GM21529 (cell line): Measurements from ENCODE around the gene MIER2.

Experiments used
- ATAC-seq: cut with Tn5 transposase; IDR thresholded peaks from one replicate; pipeline ENCODE4 v1.9.1; 2021; ENCODE audit not compliant: unreplicated experiment

The MIER2 gene

GRCh38 chr19:378706-379105 is 34.1 kb upstream of the MIER2 start:
- no peak for ATAC-seq

- ATAC-seq = no peak
Observed at GRCh38 chr19:377801-378581, 33.4 kb upstream of the MIER2 start.

- ATAC-seq = no peak
Observed at GRCh38 chr19:376111-376470, 31.5 kb upstream of the MIER2 start.

GRCh38 chr19:375395-376110 is 31.0 kb upstream of the MIER2 start:
- ATAC-seq = no peak

- ATAC-seq = no peak
Observed at GRCh38 chr19:374886-375235, 30.3 kb upstream of the MIER2 start.

- no peak for ATAC-seq
Observed at GRCh38 chr19:374183-374885, 29.7 kb upstream of the MIER2 start.

- ATAC-seq = no peak
Observed at GRCh38 chr19:373391-374182, 29.0 kb upstream of the MIER2 start.

- ATAC-seq = no peak
Observed at GRCh38 chr19:372306-372890, 27.8 kb upstream of the MIER2 start.

GRCh38 chr19:371501-372168 is 27.0 kb upstream of the MIER2 start:
- no peak for ATAC-seq

- no peak for ATAC-seq
Observed at GRCh38 chr19:370641-371330, 26.2 kb upstream of the MIER2 start.

GRCh38 chr19:369876-370275 is 25.3 kb upstream of the MIER2 start:
- no peak for ATAC-seq

- no peak for ATAC-seq
Observed at GRCh38 chr19:369256-369655, 24.7 kb upstream of the MIER2 start.

- no peak for ATAC-seq
Observed at GRCh38 chr19:368630-369024, 24.0 kb upstream of the MIER2 start.

GRCh38 chr19:367963-368629 is 23.5 kb upstream of the MIER2 start:
- ATAC-seq = no peak

GRCh38 chr19:367561-367960 is 23.0 kb upstream of the MIER2 start:
- ATAC-seq = no peak

GRCh38 chr19:366951-367350 is 22.4 kb upstream of the MIER2 start:
- no peak for ATAC-seq

- ATAC-seq = no peak
Observed at GRCh38 chr19:366205-366783, 21.7 kb upstream of the MIER2 start.

GRCh38 chr19:364496-365287 is 20.1 kb upstream of the MIER2 start:
- no peak for ATAC-seq
